HG03378 (cell line): ENCODE data around the gene COL21A1.

Experiments used
- ATAC-seq: cut with Tn5 transposase; IDR thresholded peaks from one replicate; pipeline ENCODE4 v1.9.1; 2021; ENCODE audit warnings: mild to moderate bottlenecking, moderate library complexity; ENCODE audit not compliant: unreplicated experiment

Gene COL21A1

GRCh38 chr6:56246541-56246880, 869 bp downstream of the COL21A1 start:
- ATAC-seq: no peak

GRCh38 chr6:56245903-56246351, 1.5 kb downstream of the COL21A1 start:
- ATAC-seq: no peak

GRCh38 chr6:56244528-56245253, 2.7 kb downstream of the COL21A1 start:
- ATAC-seq: no peak

- no peak for ATAC-seq
These were observed 3.3 kb downstream of the COL21A1 start for GRCh38 chr6:56244089-56244488.

GRCh38 chr6:56243518-56244070, 3.8 kb downstream of the COL21A1 start:
- no peak for ATAC-seq

- no peak for ATAC-seq
These were observed 5.0 kb downstream of the COL21A1 start for GRCh38 chr6:56242346-56242745.

- no peak for ATAC-seq
These were observed 6.1 kb downstream of the COL21A1 start for GRCh38 chr6:56241124-56241802.

GRCh38 chr6:56238352-56238751, 9.0 kb downstream of the COL21A1 start:
- ATAC-seq: no peak

- no peak for ATAC-seq
These were observed 12.1 kb downstream of the COL21A1 start for GRCh38 chr6:56235245-56235644.

- no peak for ATAC-seq
These were observed 14.9 kb downstream of the COL21A1 start for GRCh38 chr6:56232436-56232835.

- ATAC-seq: no peak
These were observed 15.6 kb downstream of the COL21A1 start for GRCh38 chr6:56231827-56232226.

GRCh38 chr6:56230976-56231566, 16.3 kb downstream of the COL21A1 start:
- no peak for ATAC-seq

- ATAC-seq: no peak
These were observed 20.1 kb downstream of the COL21A1 start for GRCh38 chr6:56227071-56227879.

- no peak for ATAC-seq
These were observed 23.4 kb downstream of the COL21A1 start for GRCh38 chr6:56223995-56224394.

GRCh38 chr6:56222499-56222898, 24.9 kb downstream of the COL21A1 start:
- ATAC-seq: no peak

GRCh38 chr6:56220078-56220477, 27.3 kb downstream of the COL21A1 start:
- no peak for ATAC-seq

- ATAC-seq: no peak
These were observed 32.7 kb downstream of the COL21A1 start for GRCh38 chr6:56214703-56215101.

- ATAC-seq: no peak
These were observed 33.2 kb downstream of the COL21A1 start for GRCh38 chr6:56214041-56214702.

- no peak for ATAC-seq
These were observed 35.7 kb downstream of the COL21A1 start for GRCh38 chr6:56211724-56212123.

- ATAC-seq: no peak
These were observed 43.2 kb downstream of the COL21A1 start for GRCh38 chr6:56204134-56204533.

GRCh38 chr6:56199956-56200355, 47.4 kb downstream of the COL21A1 start:
- ATAC-seq: no peak
